ENCODE data around the gene CYP27A1. TPM values are rescaled to one million over a fixed set of nuclear protein-coding genes. Genes with fewer than 3 reads are reported as not detected.
A peak's percentile ranks its signal among the peaks of the same experiment; 100 is the strongest.

CYP27A1 gene
- polyA plus RNA-seq, 2 of the 4 experiments (the other 2 are of a cell fraction), result 0.13 to 0.14 TPM

- FAIRE-seq (no peak), ATAC-seq (no peak), DNase-seq (ENCODE audit: low read depth in 1 of 2, low spot score in 1 of 2) (no peak)
- no peak within 1 kb of the TSS for H3K4me3 ChIP-seq
- ChIA-PET CTCF (interaction anchor here (1.1 to 5.0 kb wide), 4 partner anchors 12 to 21 kb away, joined by 4 to 22 read pairs (median 4); no protein-coding TSS in a partner anchor), POLR2A (no interaction called here)
- no peaks in the 10 kb centered on the region for H3K9me3 ChIP-seq
- H3K4me1 ChIP-seq, result peaks cover 8% of the 10 kb centered on the region; the same call in 2 of the 3 replicates
- TF ChIP-seq E2F6 (IDR thresholded peaks at IDR 0.05; ENCODE audit: borderline replicate concordance, low read depth) (no peak), HOXB5 (CRISPR knock-in tag; IDR thresholded peaks at IDR 0.05) (no peak), GATA3 (IDR thresholded peaks at IDR 0.05; ENCODE audit: borderline replicate concordance) (no peak), PBX3 (IDR thresholded peaks at IDR 0.05) (no peak), KDM5A (IDR thresholded peaks at IDR 0.05) (no peak), SREBF2 (IDR thresholded peaks at IDR 0.05) (no peak), CEBPB (IDR thresholded peaks at IDR 0.05) (no peak), TFCP2L1 (CRISPR knock-in tag; IDR thresholded peaks at IDR 0.05) (no peak), CBX2 (IDR thresholded peaks at IDR 0.05; ENCODE audit: borderline replicate concordance, low read depth) (no peak), FOXS1 (CRISPR knock-in tag; IDR thresholded peaks at IDR 0.05) (no peak), TP53 (CRISPR knock-in tag; IDR thresholded peaks at IDR 0.05) (no peak), KDM1A (IDR thresholded peaks at IDR 0.05; ENCODE audit: low read depth) (no peak), NR3C1 (IDR thresholded peaks at IDR 0.05) (no peak)
- TF ChIP-seq, protein P1, sequence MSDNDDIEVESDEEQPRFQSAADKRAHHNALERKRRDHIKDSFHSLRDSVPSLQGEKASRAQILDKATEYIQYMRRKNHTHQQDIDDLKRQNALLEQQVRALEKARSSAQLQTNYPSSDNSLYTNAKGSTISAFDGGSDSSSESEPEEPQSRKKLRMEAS (IDR thresholded peaks at IDR 0.05), result no peak
- TF ChIP-seq, protein P2, sequence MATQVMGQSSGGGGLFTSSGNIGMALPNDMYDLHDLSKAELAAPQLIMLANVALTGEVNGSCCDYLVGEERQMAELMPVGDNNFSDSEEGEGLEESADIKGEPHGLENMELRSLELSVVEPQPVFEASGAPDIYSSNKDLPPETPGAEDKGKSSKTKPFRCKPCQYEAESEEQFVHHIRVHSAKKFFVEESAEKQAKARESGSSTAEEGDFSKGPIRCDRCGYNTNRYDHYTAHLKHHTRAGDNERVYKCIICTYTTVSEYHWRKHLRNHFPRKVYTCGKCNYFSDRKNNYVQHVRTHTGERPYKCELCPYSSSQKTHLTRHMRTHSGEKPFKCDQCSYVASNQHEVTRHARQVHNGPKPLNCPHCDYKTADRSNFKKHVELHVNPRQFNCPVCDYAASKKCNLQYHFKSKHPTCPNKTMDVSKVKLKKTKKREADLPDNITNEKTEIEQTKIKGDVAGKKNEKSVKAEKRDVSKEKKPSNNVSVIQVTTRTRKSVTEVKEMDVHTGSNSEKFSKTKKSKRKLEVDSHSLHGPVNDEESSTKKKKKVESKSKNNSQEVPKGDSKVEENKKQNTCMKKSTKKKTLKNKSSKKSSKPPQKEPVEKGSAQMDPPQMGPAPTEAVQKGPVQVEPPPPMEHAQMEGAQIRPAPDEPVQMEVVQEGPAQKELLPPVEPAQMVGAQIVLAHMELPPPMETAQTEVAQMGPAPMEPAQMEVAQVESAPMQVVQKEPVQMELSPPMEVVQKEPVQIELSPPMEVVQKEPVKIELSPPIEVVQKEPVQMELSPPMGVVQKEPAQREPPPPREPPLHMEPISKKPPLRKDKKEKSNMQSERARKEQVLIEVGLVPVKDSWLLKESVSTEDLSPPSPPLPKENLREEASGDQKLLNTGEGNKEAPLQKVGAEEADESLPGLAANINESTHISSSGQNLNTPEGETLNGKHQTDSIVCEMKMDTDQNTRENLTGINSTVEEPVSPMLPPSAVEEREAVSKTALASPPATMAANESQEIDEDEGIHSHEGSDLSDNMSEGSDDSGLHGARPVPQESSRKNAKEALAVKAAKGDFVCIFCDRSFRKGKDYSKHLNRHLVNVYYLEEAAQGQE (IDR thresholded peaks at IDR 0.05), result no peak
- TF ChIP-seq, protein P3, sequence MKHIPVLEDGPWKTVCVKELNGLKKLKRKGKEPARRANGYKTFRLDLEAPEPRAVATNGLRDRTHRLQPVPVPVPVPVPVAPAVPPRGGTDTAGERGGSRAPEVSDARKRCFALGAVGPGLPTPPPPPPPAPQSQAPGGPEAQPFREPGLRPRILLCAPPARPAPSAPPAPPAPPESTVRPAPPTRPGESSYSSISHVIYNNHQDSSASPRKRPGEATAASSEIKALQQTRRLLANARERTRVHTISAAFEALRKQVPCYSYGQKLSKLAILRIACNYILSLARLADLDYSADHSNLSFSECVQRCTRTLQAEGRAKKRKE (CRISPR knock-in tag; IDR thresholded peaks at IDR 0.05; ENCODE audit: low read depth), result no peak
- 83% methylated on average over 14 of the region's 18 CpGs for WGBS (ENCODE audit: missing lambda C conversion rate)
- peak within 1 kb of the TSS; percentile 22; the same call in 2 of the 3 replicates for H3K4me2 ChIP-seq
- peak within 1 kb of the TSS in 1 of 2 experiments; percentile 50; a peak in 1 of 6 replicates for H3K27ac ChIP-seq
Observed at GRCh38 chr2:218831378-218831990, 49.5 kb downstream of the CYP27A1 start, which contains the start of gene PRKAG3. Gene PRKAG3, minus strand, starts transcription at chr2:218831803.

DNA sequence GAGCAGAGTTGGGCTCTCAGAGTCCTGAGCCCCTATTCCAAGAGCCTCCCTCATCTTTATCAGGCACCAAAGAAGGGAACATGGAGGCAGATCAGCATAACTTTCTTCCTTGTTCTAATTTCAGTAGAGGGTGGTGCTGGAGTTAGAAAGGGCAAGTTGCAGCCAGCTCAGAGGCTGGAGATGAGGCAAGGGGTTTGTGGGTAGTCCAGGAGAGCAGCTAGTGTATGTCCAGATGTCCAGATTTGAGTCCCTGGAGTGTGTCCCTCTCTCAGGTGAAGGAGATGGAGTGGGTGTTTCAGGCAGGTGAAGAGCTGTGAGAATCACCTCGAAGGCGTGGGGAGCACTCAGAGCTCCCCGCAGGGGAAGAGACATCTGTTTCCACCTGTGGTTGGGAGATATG, 50.1 kb downstream of the CYP27A1 start:
- ChIA-PET CTCF (interaction anchor here (1.0 to 5.0 kb wide), 5 partner anchors 11 to 121 kb away, joined by 4 to 22 read pairs (median 4); partner anchors contain the start of gene TTLL4), POLR2A (no interaction called here)
- 69% methylated on average over 3 of the region's 3 CpGs for WGBS (ENCODE audit: missing lambda C conversion rate)
- FAIRE-seq (no peak), ATAC-seq (peak in 1 of 2 experiments; percentile 17; a peak in 3 of 6 replicates), DNase-seq (ENCODE audit: low read depth in 1 of 2, low spot score in 1 of 2) (no peak)
- peak overlapping the region; percentile 22; the same call in 2 of the 3 replicates for H3K4me2 ChIP-seq
- peak overlapping the region in 1 of 2 experiments; percentile 50; a peak in 1 of 6 replicates for H3K27ac ChIP-seq
- TF ChIP-seq HOXB13 (CRISPR knock-in tag; IDR thresholded peaks at IDR 0.05; ENCODE audit: low read depth), result no peak
- TF ChIP-seq CHD2 (IDR thresholded peaks at IDR 0.05; ENCODE audit: low read length, partially characterized antibody), result no peak
- TF ChIP-seq MYC (IDR thresholded peaks at IDR 0.05; ENCODE audit: borderline replicate concordance, low read length), result no peak
- TF ChIP-seq, protein P4, sequence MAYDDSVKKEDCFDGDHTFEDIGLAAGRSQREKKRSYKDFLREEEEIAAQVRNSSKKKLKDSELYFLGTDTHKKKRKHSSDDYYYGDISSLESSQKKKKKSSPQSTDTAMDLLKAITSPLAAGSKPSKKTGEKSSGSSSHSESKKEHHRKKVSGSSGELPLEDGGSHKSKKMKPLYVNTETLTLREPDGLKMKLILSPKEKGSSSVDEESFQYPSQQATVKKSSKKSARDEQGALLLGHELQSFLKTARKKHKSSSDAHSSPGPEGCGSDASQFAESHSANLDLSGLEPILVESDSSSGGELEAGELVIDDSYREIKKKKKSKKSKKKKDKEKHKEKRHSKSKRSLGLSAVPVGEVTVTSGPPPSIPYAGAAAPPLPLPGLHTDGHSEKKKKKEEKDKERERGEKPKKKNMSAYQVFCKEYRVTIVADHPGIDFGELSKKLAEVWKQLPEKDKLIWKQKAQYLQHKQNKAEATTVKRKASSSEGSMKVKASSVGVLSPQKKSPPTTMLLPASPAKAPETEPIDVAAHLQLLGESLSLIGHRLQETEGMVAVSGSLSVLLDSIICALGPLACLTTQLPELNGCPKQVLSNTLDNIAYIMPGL (CRISPR knock-in tag; IDR thresholded peaks at IDR 0.05; ENCODE audit: borderline replicate concordance), result no peak
- no peak for TF ChIP-seq HEYL (CRISPR knock-in tag; IDR thresholded peaks at IDR 0.05)
- no peak for TF ChIP-seq GATA3 (IDR thresholded peaks at IDR 0.05; ENCODE audit: borderline replicate concordance)
- TF ChIP-seq EP300 (IDR thresholded peaks at IDR 0.05), result no peak
- TF ChIP-seq JUNB (IDR thresholded peaks at IDR 0.05), result no peak
- no peak for TF ChIP-seq SREBF2 (IDR thresholded peaks at IDR 0.05)
- no peak for TF ChIP-seq ESRRA (IDR thresholded peaks at IDR 0.05; ENCODE audit: borderline replicate concordance, low read length)
- no peak for TF ChIP-seq EHMT2 (IDR thresholded peaks at IDR 0.05; ENCODE audit: low read depth)
- TF ChIP-seq KDM5A (IDR thresholded peaks at IDR 0.05), result no peak
- TF ChIP-seq NR3C1 (IDR thresholded peaks at IDR 0.05), result no peak
- no peak for TF ChIP-seq ZNF302 (CRISPR knock-in tag; IDR thresholded peaks at IDR 0.05)
- TF ChIP-seq CEBPB (IDR thresholded peaks at IDR 0.05), result no peak
- no peak for TF ChIP-seq TP53 (CRISPR knock-in tag; IDR thresholded peaks at IDR 0.05)
- TF ChIP-seq, protein P1 (IDR thresholded peaks at IDR 0.05), result no peak
- no peak for TF ChIP-seq HDAC2 (IDR thresholded peaks at IDR 0.05)
- H3K4me3 ChIP-seq, result no peak overlapping the region
- peaks cover under 1% of the 10 kb centered on the region; the same call in 1 of the 3 replicates for H3K9me3 ChIP-seq
- H3K4me1 ChIP-seq, result peaks cover 8% of the 10 kb centered on the region; the same call in 2 of the 3 replicates
